Activated T-helper 1 cell treated with anti-CD3 and anti-CD28 coated beads, Interleukin-2, amount 50 U/mL, for 16 hours (primary cell): ENCODE data around the gene CADPS.

Experiments
- DNase-seq, 2 donors: peaks; one replicate each; pipeline ENCODE4 v3.0.0-alpha.2; 2020; ENCODE audit warnings: low read depth in 1 of 2, low spot score in 1 of 2

Gene CADPS

DNA sequence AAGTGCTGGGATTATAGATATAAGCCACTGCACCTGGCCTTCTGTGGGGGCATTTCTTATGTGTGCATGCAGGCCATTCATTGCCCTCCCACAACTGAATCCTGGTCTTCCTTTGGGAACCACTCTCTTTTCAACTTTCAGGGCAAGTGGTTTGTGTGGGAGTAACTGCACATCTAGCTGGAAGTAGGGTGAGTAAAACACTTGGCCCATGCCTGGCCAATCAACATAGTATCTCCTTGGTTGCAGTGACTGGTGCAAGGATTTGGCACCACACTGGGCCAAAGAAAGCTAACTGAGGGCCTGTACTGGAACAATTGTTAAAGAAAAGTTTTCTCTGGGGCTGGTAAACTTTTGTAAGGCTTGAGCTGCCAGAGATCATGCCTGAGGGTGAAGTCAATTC is 312.6 kb downstream of the CADPS start:
- DNase-seq: no peak

- DNase-seq: no peak
These were observed 313.2 kb downstream of the CADPS start for GRCh38 chr3:62562017-62562416.

DNA sequence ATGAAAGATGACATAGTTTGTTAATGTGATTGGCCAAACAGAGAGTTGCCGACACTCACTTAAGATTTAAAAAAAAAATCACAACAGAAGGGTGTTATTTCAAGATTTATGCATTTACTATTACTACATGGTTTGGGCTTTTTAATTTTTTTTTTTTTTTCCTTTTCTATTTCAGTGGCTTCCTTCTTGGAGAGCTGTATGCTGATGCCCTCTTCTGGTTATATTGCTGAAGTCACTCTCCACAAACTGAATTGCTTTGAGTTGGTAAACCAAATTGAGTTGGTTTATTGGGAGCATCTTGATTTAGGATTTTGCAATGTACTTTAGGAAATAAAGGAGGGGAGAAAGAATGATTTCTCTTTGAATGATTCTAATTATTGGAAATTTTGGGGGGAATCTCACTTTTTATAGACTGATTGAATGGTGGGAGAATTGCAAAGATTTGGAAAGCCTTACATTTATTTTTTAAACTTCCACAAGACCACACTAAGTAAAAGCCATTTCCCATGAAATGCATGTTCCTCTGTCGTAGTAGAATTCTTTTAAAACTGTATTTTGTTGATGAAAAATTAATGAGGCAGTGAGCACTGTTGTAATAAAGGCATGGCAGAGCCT is 315.3 kb downstream of the CADPS start:
- no peak for DNase-seq

- DNase-seq: no peak
These were observed 316.6 kb downstream of the CADPS start for GRCh38 chr3:62558549-62559112.

GRCh38 chr3:62557983-62558382 is 317.2 kb downstream of the CADPS start:
- no peak for DNase-seq

DNA sequence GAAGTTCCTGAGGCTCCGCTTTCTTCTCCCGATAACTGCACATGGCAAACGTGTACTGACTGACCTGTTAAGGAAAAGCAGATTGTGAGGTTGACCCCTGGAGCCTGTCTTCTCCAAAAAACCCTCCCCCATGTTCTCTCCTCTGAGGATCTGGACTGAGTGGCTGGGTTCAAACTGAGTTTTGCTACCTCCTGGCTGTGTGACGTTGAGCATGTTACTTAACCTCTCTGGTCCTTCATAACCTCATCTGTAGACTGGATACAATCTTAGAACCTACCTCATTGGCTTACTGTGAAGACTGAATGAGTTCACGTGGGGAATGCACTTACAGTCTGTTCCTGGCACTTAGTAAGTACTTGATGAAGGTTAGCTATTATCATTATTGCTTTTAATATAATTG is 317.8 kb downstream of the CADPS start:
- no peak for DNase-seq

DNA sequence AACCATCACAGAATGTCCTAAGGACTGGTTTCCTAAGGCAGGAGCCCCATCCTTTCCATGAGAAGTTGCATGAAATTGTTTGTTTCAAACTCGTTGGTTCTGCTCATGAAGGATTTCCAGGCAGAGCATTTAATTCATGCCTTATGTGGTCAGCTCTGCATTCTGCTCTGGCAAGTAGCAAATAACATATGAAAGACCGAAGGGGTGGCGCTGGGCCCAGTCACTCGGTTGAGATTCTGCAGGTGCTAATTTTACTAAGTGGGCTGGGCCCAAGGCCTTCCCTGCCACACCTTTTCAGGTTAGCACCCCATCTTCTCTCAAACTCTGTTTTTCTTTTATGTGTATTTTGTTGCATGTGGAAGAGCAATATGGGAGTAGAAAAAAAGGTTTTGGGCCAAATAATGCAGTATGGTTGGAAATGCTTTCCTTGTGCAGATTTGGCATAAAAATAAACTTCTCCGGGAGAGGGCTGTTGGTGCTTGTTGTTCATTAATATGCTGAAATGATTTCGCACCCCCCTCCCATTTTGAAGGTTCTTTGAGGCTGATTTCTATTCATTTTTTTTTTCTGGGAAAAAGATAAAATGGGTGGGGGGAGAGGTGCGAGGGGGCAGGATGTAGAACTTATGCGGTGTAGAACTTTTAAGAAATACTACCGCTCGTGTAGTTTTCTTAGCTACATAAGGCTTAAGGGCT is 318.9 kb downstream of the CADPS start:
- no peak for DNase-seq

DNA sequence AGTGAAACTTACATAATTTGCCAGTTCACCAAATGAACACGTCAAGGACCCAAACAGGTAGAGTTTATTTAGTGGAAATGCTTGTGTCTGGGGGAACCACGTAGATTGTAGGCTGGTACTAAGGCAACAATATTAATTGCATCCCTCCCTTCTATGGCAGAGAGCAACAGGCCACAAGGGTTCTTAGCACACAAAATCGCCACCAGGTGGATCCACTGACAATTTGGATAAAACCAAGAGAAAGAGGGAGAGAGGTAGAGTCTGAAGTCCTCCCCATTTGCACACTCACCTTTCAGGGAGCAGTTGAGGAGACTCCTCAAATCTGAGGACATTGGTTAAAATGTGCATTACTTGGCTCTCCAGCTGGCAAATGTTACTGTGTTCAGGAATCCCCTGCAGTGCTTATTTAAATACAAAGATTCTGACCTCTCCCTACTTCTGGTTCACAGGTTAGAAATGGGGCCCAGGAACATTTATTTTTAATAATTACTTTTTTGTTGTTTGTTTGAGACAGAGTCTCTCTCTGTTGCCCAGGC is 320.9 kb downstream of the CADPS start:
- no peak for DNase-seq

DNA sequence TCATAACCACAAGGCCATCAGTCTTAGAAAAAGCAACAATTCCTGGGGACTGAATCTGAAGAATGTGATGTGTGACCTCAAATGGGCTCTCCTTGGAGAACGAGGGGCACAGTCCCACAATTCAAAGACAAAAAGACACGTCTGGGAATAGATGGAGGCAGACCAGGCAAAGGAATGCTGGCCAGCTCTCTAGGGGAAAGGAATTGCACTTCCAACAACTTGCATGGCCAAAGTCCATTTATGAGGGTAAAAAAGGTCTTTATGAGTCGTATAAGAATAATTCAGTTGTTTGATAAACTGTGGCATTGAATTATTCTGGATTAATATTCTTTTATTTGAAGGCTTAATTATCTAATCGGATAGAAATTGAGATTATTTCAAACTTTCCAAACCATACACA is 321.4 kb downstream of the CADPS start:
- DNase-seq: no peak

DNA sequence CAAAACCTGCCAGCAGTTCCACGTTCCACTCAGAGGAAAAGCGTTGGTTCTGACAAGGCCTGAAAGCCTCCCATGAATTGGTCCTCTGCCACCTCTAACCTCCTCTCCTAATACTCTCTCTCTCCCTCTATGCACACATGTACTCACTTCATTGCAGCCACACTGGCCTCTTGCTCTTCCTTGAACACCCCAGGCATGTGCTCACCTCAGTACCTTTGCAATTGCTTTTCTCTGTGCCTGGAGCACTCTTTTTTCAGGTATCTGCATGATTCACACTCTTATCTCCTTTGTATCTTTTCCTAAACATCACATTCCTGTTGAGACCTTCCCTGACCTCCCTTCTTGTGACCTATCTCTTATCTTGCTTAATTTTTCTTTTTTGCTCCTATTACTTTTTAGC is 323.7 kb downstream of the CADPS start:
- no peak for DNase-seq

GRCh38 chr3:62550439-62550838 is 324.8 kb downstream of the CADPS start:
- DNase-seq: no peak

- DNase-seq: no peak
These were observed 326.5 kb downstream of the CADPS start for GRCh38 chr3:62548528-62549205.

- DNase-seq: no peak
These were observed 328.9 kb downstream of the CADPS start for GRCh38 chr3:62546266-62546665.

DNA sequence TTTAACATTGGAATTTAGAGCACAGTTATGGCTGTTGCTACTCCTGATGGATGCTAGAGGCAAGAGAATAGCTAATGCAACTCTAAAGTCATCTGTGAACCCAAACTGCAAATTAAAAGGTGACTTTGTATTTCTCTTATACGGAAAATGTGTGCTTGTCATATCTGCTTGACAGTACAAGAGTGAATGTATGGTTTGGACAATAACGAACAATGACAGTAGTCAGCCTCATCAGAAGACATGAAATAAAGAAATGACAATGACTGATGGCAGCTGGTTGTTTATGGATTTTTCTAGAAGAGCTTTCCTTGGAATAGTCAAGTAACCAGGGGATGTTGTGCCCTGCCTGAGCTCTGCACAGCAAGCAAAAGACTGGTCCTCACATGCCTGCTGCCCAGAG is 333.0 kb downstream of the CADPS start:
- no peak for DNase-seq

DNA sequence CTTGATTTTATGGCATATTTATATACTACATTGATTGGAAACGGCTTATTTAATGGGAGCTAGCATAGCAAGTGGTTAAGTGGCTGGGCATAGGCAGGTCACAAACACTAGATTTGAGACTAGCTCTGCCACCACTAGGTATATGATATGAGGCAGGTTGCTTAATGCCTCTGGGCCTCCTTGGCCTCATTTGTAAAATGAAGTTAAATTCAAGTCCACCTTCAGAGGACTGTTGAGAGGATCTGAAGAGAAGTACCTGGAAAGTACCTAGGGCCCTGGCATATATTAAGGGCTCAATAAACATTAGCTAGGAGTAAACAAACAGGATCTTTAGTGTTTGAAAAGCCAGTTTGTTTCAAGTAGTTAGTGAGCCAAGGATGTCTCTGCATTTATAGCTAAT is 335.5 kb downstream of the CADPS start:
- DNase-seq: no peak

- no peak for DNase-seq
These were observed 336.4 kb downstream of the CADPS start for GRCh38 chr3:62538691-62539356.

GRCh38 chr3:62534326-62534725 is 340.9 kb downstream of the CADPS start:
- no peak for DNase-seq

GRCh38 chr3:62532796-62533195 is 342.4 kb downstream of the CADPS start:
- DNase-seq: no peak

- no peak for DNase-seq
These were observed 343.2 kb downstream of the CADPS start for GRCh38 chr3:62531981-62532380.

DNA sequence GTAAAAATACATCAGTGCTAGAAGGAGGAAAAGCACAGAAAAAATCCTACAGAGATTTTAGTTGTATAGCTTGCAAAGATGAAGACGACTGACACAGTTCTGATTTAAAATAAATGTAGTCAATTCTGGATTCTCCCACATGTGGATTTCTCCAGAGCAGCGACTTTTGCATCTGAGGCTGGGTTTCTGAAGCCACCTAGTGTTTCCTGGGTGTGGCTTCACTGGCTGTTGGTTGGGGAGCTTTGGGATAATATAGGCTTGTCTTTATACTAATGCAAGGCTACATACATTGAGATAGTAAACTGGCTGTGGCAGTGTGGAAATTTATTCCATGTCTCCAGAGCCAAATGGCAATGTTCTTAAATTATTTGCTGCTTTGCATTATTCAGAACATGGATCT is 343.7 kb downstream of the CADPS start:
- DNase-seq: no peak

DNA sequence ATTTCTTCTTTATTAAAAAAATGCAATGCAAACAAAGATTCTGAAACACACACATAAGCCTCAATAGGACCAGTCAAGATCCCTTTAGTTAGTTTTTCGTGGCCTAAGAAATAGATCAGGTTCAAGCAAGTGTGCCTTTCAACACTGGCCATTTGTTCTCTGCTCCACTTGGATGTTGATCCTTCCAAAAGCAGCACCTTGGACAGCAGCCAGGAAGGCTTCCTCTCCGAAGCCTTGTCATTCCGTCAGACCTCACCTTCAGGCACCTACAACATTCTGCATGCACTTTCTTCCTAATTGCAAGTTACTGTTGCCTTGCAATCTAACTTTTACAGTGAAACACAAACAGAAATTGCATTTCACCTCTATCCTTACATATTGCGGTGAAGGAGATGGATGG is 346.0 kb downstream of the CADPS start:
- DNase-seq: no peak
